ENCODE measurements around the gene MED31. TPM values are rescaled to one million over a fixed set of nuclear protein-coding genes. Genes with fewer than 3 reads are reported as not detected.
A peak's percentile ranks its signal among the peaks of the same experiment; 100 is the strongest.

Gene MED31
- total RNA-seq, 3 donors from 2014 or later (not counting 1 experiment from before 2014, with no cell fraction given), result 8.3 to 26.1 (median 19.1) TPM

DNA sequence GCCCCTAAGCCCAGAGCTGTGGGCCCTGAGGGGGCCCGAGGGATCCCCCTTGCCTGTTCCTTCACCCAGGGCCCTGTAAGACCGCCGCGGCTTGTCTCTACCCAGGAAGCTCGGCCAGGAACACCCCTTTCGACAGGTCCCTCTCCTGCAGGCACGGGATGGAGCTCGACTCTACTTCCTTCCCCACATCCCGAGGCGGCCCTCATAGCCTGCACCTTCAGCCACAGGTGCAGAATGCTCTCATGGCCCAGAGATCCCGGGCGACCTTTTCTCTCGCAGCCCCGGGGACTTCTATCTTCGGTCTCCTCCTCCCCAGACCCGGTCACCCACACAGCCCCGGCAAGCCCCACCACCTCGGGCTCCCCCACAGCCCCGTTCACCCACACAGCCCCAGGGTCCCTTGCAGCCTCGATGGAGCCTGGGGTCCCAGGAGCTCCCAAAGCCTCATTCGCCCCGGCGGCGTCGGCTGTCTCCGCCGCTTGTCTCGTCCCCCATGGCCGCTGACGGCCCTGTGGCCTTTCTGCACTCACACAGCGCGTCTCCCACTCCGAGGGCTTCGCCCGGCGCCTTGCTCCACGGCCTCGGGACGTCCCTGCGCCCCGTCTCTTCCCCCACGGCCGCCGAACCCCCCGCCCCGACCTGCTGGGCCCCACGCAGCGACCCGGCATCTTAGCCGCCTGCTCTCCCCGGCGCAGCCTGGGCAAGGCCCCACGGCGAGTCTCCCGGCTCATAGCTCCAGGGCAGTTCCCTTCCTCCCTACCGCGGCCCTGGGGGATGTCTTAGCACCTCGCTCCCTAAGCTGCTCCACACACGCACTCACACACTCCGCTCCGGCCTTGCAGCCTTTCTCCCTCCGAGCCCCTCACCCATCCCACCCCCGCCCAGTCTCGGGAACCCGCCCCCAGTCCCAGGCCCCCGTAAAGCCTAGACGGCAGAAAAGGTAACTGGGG lies 11.5 kb downstream of the MED31 start:
- no peaks in the 10 kb centered on the region for H3K27me3 ChIP-seq (ENCODE audit: control insufficient read depth, insufficient read depth, low read length)
- H3K9me3 Mint-ChIP-seq, result no peaks in the 10 kb centered on the region
- H3K4me3 Mint-ChIP-seq, result peak overlapping the region; percentile 91
- intact Hi-C loops (cut with micrococcal nuclease), result no loop called here
- peak overlapping the region; percentile 78 for H3K27ac ChIP-seq (ENCODE audit: low read length)
- DNase-seq, result peak; percentile 36 to 60
- no peaks in the 10 kb centered on the region for H3K9me3 ChIP-seq (ENCODE audit: control insufficient read depth, insufficient read depth, low read length)
- peaks cover 21% of the 10 kb centered on the region for H3K36me3 ChIP-seq (ENCODE audit: control insufficient read depth, insufficient read depth, low read length)
- H3K4me1 ChIP-seq (ENCODE audit: control insufficient read depth, insufficient read depth, low read length), result peaks cover 29% of the 10 kb centered on the region
- WGBS (ENCODE audit: insufficient coverage), result under 1% methylated on average over 65 of the region's 67 CpGs
- peak overlapping the region; percentile 93 to 94 for H3K27ac Mint-ChIP-seq
- peaks cover 6% of the 10 kb centered on the region for H3K36me3 Mint-ChIP-seq
- TF ChIP-seq CTCF (IDR thresholded peaks at IDR 0.05), result no peak
- peak overlapping the region; percentile 83 for H3K4me3 ChIP-seq (ENCODE audit: low read length)
- peak; percentile 16 to 46 (median 20) for ATAC-seq
- peaks cover 48 to 55% of the 10 kb centered on the region in 2 donors for H3K4me1 Mint-ChIP-seq
- no peaks in the 10 kb centered on the region for H3K27me3 Mint-ChIP-seq (ENCODE audit: low read depth in 2 of 2)

GRCh38 chr17:6639014-6639585 lies 12.3 kb downstream of the MED31 start:
- H3K4me3 Mint-ChIP-seq, result peak overlapping the region; percentile 91
- peaks cover 29% of the 10 kb centered on the region for H3K4me1 ChIP-seq (ENCODE audit: control insufficient read depth, insufficient read depth, low read length)
- no peak overlapping the region for H3K27ac ChIP-seq (ENCODE audit: low read length)
- peak in 1 of 2 donors; percentile 23 for DNase-seq
- no peaks in the 10 kb centered on the region for H3K9me3 ChIP-seq (ENCODE audit: control insufficient read depth, insufficient read depth, low read length)
- no peaks in the 10 kb centered on the region for H3K27me3 ChIP-seq (ENCODE audit: control insufficient read depth, insufficient read depth, low read length)
- H3K4me1 Mint-ChIP-seq, result peaks cover 45 to 55% of the 10 kb centered on the region in 2 donors
- no peaks in the 10 kb centered on the region for H3K9me3 Mint-ChIP-seq
- peaks cover 2% of the 10 kb centered on the region for H3K36me3 Mint-ChIP-seq
- no peak for ATAC-seq
- no peaks in the 10 kb centered on the region for H3K27me3 Mint-ChIP-seq (ENCODE audit: low read depth in 2 of 2)
- WGBS (ENCODE audit: insufficient coverage), result 66% methylated on average over 15 of the region's 15 CpGs
- intact Hi-C loops (cut with micrococcal nuclease), result no loop called here
- H3K36me3 ChIP-seq (ENCODE audit: control insufficient read depth, insufficient read depth, low read length), result peaks cover 14% of the 10 kb centered on the region
- H3K27ac Mint-ChIP-seq, result peak overlapping the region; percentile 93 to 94
- no peak overlapping the region for H3K4me3 ChIP-seq (ENCODE audit: low read length)
- TF ChIP-seq CTCF (IDR thresholded peaks at IDR 0.05), result no peak

DNA sequence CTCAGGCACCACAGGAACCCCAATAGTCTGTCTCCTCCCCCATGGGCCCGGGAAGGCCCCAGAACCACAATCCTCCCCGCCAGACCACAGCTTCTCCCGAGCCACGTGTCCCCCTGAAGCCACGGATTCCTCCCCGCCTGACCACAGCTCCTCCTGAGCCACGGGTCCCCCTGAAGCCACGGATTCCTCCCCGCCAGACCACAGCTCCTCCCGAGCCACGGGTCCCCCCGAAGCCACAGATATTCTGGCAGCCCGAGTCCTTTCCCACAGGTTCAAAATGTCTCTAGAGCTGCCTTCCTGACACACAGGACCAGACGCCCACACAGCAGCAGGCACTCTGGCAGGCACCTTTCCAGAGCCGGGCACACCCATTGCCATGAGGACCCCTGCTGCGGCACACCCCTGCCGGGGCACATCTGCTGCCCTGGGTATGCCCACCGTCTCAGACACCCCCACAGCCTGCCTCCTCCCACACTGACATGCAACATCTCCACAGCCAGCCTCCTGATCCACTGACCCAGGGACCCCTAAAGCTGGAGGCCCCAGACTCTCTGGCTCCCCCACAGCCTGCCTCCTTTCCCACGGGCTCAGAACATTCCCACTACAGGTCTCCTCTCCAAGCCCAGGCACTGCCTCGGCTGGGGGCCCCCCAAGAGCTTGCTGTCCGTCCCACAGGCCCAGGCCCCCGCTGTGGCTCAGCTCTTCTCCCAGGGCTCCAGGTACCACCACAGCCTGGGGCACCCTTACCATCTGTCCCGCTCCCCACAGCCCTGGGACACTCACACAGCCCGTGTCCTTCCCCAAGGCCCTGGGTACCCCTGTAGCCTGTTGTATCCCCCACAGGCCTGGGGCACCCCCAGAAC lies 13.1 kb downstream of the MED31 start:
- no peak for DNase-seq
- Histone ChIP-seq H3K9me3 (ENCODE audit: control insufficient read depth, insufficient read depth, low read length) (no peaks in the 10 kb centered on the region), H3K4me1 (ENCODE audit: control insufficient read depth, insufficient read depth, low read length) (peaks cover 29% of the 10 kb centered on the region), H3K27me3 (ENCODE audit: control insufficient read depth, insufficient read depth, low read length) (no peaks in the 10 kb centered on the region), H3K36me3 (ENCODE audit: control insufficient read depth, insufficient read depth, low read length) (peaks cover 12% of the 10 kb centered on the region), H3K27ac (ENCODE audit: low read length) (no peak overlapping the region), H3K4me3 (ENCODE audit: low read length) (no peak overlapping the region)
- WGBS (ENCODE audit: insufficient coverage), result 51% methylated on average over 24 of the region's 24 CpGs
- Mint-ChIP-seq H3K27me3 (ENCODE audit: low read depth in 2 of 2) (no peaks in the 10 kb centered on the region), H3K4me1 (peaks cover 42 to 55% of the 10 kb centered on the region in 2 donors), H3K36me3 (peaks cover 4% of the 10 kb centered on the region), H3K27ac (peak overlapping the region in 1 of 2 donors; percentile 94), H3K4me3 (peak overlapping the region; percentile 66), H3K9me3 (no peaks in the 10 kb centered on the region)
- no peak for ATAC-seq
- TF ChIP-seq CTCF (IDR thresholded peaks at IDR 0.05), result no peak
- intact Hi-C loops (cut with micrococcal nuclease), result no loop called here

Measured in natural killer cell (primary cell).